GM19193 (cell line): ENCODE measurements around the gene DPT.

Experiments
- POLR2A ChIP-seq: IDR thresholded peaks from 4 replicates; pipeline ENCODE4 v1.6.1; 2011; ENCODE audit not compliant: insufficient read depth, insufficient read length; ENCODE audit errors: extremely low read depth

Gene DPT

GRCh38 chr1:168656485-168656884 is 72.5 kb downstream of the DPT start:
- no peak for TF ChIP-seq POLR2A

GRCh38 chr1:168654198-168654915 is 74.6 kb downstream of the DPT start:
- no peak for TF ChIP-seq POLR2A

GRCh38 chr1:168653567-168653966 is 75.4 kb downstream of the DPT start:
- no peak for TF ChIP-seq POLR2A

- TF ChIP-seq POLR2A = no peak
Observed at GRCh38 chr1:168645721-168646120, 83.3 kb downstream of the DPT start.
